ENCODE data around the gene IFNA16. TPM values are rescaled to one million over a fixed set of nuclear protein-coding genes. Genes with fewer than 3 reads are reported as not detected.
"Not testable (repeated sequence)": the region's sequence is repeated elsewhere in the genome, so short reads cannot be mapped to it uniquely, and the experiment has no call there.

Gene IFNA16
- total RNA-seq, result not detected

DNA sequence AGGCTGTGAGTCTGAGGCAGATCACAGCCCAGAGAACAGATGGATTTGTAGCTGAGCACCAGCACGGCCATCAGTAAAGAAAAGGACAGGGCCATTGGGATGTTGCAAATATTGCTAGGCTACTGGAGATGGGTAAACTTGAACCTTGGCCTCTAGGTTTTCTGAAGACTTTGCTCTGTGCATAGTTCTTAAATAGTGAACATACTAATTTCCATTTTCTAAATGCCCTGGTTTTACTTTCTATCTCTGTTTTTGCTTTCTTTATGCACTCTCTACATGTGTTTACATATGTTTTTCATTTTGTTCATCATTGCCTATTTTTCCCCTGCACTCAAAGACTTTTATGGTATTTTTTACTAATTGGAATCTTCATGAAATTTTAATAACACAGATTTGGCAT, at the start of gene IFNA16:
Gene IFNA16, minus strand, starts transcription at position 101 of the 400 bp plus-strand sequence. Its CDS starts 6 bp downstream, at position 95.
- H3K9me3 Mint-ChIP-seq; CTCF ChIA-PET; H3K4me1 Mint-ChIP-seq; H3K27ac Mint-ChIP-seq; DNase-seq; H3K36me3 Mint-ChIP-seq (ENCODE audit: low read depth); H3K4me3 Mint-ChIP-seq; POLR2A ChIA-PET: not testable (repeated sequence)
- H3K27me3 Mint-ChIP-seq, result peaks cover 40% of the 10 kb centered on the region

DNA sequence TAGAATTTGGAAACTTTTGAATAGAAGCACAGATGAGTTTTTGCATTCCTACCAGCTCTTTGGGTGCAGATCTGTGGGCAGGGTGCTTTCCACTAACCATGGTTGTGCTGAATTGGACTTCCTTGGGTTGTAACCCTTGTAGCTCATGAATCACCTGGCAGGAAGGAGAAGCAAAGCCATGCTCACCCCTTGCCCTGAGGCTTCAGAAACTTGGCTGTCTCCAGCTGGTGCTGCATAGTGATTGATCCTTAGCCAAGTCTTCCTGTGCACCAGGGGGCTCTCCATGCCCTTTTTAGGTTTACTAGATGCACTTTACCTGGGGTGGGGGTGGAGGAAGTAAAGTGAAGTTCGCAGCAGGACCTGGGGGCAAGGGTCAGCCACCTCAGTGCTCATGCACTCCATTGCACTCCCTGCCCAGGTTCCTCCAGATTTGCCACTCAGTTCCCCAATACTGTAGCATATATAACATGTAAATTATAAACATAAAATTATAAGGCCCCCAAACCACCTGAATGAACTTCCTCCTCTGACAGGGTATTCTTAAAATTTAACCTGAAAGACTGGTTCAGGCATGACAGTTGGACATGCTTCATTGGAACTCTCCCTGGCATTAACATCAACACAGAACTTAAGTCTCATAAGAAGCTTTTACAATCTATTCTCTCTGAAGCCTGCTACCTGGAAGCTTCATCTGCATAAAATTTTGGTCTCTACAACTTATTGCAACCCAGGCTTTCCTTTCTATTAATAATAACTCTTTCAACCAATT, 48.5 kb upstream of the IFNA16 start:
- Mint-ChIP-seq H3K4me1 (no peaks in the 10 kb centered on the region), H3K4me3 (no peak overlapping the region), H3K27ac (no peak overlapping the region), H3K36me3 (ENCODE audit: low read depth) (no peaks in the 10 kb centered on the region), H3K27me3 (peaks cover 26% of the 10 kb centered on the region), H3K9me3 (no peaks in the 10 kb centered on the region)
- ChIA-PET CTCF (no interaction called here), POLR2A (no interaction called here)
- DNase-seq, result no peak

GRCh38 chr9:21255538-21256212, 38.6 kb upstream of the IFNA16 start:
- ChIA-PET CTCF (no interaction called here), POLR2A (no interaction called here)
- Mint-ChIP-seq H3K27me3 (peaks cover 34% of the 10 kb centered on the region), H3K4me3 (no peak overlapping the region), H3K27ac (no peak overlapping the region), H3K36me3 (ENCODE audit: low read depth) (no peaks in the 10 kb centered on the region), H3K4me1 (peaks cover 4% of the 10 kb centered on the region), H3K9me3 (no peaks in the 10 kb centered on the region)
- DNase-seq, result no peak

DNA sequence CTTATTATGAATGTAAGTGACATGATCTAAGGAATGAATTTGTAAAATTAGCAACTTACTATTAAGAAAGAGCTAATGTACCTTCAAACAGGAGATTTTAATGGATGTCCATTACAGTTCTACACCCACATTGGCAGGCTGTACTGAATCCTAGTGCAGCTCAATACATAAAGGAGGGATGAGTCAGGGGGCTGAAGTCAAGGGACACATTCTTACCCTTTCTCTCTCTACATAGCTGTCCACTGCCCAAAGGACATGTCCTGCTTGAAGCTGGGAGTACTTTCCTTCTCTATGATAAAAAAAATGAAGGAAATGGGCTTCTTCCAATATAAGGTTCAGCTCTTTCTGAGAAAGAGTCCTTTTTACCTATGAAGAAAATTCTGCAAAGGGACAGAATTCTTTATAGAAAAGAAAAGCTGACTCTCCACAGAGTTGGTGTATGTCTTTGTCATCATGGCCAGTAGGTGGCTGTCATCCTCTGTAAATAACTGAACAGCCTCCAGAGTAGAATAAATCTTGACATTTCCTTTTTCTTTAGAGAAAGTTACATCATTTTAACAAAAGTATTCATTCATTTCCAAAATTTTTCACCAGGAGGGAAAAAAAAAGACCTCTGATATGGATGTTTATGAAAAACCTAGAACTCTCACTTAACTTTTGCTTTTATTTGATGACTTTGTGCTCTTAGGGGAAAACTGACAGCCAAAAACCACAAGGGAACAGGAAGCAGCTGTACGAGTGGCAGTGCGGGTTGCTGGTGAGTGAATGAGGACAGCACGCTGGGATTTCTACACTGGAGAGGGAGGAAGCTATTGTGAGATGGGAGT, 35.8 kb upstream of the IFNA16 start:
- CTCF ChIA-PET, result interaction anchor here (0.8 to 1.7 kb wide), 8 partner anchors 10 to 306 kb away, joined by 3 to 6 read pairs (median 4); no protein-coding TSS in a partner anchor
- Mint-ChIP-seq H3K27me3 (peaks cover 44% of the 10 kb centered on the region), H3K27ac (no peak overlapping the region), H3K36me3 (ENCODE audit: low read depth) (no peaks in the 10 kb centered on the region), H3K9me3 (no peaks in the 10 kb centered on the region), H3K4me3 (no peak overlapping the region), H3K4me1 (peaks cover 4% of the 10 kb centered on the region)
- DNase-seq, result no peak
- POLR2A ChIA-PET, result no interaction called here

DNA sequence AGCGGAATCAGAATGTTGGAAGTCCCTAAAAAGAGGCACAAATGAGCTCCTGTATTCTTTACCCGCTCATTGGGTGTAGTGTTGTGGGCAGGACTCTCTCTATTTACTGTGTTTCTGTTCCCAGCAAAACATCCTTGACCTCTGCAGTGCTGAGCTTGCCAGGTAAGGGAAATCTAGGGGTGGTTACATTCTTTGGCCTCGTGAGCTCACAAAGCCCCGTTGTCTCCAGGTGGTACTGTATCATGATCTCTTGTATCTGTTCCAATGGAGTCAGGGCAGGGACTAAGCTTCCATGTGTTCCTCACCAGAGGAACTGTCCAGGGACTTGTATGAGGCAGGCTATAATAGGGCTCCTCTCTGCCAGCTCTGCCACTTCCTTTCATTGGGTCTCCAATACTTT, 34.5 kb upstream of the IFNA16 start:
- H3K27ac Mint-ChIP-seq, result no peak overlapping the region
- H3K36me3 Mint-ChIP-seq (ENCODE audit: low read depth), result no peaks in the 10 kb centered on the region
- peaks cover 4% of the 10 kb centered on the region for H3K4me1 Mint-ChIP-seq
- peaks cover 44% of the 10 kb centered on the region for H3K27me3 Mint-ChIP-seq
- CTCF ChIA-PET, result interaction anchor here (0.9 to 1.7 kb wide), 5 partner anchors 9 to 393 kb away, joined by 3 to 6 read pairs (median 5); no protein-coding TSS in a partner anchor
- POLR2A ChIA-PET, result no interaction called here
- no peak overlapping the region for H3K4me3 Mint-ChIP-seq
- DNase-seq, result no peak
- H3K9me3 Mint-ChIP-seq, result no peaks in the 10 kb centered on the region

GRCh38 chr9:21251190-21251589, 34.1 kb upstream of the IFNA16 start:
- H3K4me1 Mint-ChIP-seq, result peaks cover 4% of the 10 kb centered on the region
- H3K27me3 Mint-ChIP-seq, result peaks cover 41% of the 10 kb centered on the region
- CTCF ChIA-PET, result interaction anchor here (1.0 to 1.7 kb wide), 4 partner anchors 15 to 183 kb away, joined by 3 to 5 read pairs (median 4); no protein-coding TSS in a partner anchor

GRCh38 chr9:21244836-21245235, 27.7 kb upstream of the IFNA16 start:
- no peak for DNase-seq
- ChIA-PET CTCF (no interaction called here), POLR2A (no interaction called here)
- Mint-ChIP-seq H3K36me3 (ENCODE audit: low read depth) (no peaks in the 10 kb centered on the region), H3K9me3 (no peaks in the 10 kb centered on the region), H3K4me1 (peaks cover 3% of the 10 kb centered on the region), H3K27ac (no peak overlapping the region), H3K4me3 (no peak overlapping the region), H3K27me3 (peaks cover 28% of the 10 kb centered on the region)

More at GRCh38 chr9:21251190-21251589, 34.1 kb upstream of the IFNA16 start:
- Mint-ChIP-seq H3K4me3 (no peak overlapping the region), H3K36me3 (ENCODE audit: low read depth) (no peaks in the 10 kb centered on the region), H3K27ac (no peak overlapping the region), H3K9me3 (no peaks in the 10 kb centered on the region)
- POLR2A ChIA-PET, result no interaction called here
- DNase-seq, result no peak

DNA sequence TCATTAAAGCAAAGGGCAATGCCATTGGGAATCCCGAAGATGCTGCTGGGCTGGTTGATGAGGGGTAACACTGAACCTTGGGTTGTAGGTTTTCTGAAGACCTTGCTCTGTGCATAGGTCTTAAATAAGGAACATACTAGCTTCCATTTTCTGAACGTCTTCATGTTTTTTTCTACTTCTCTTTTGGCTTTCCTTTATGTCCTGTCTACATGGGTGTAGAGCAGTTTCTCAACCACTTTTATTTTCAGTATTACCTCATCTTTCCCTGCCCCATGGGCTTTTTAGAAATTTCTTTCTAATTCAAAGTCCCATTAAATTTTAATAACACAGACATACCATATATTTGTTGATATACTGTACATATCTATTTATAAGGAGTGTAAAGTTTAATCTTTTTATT, 22.8 kb upstream of the IFNA16 start, which contains the start of gene IFNA14:
Gene IFNA14, minus strand, starts transcription at position 95 of the 400 bp plus-strand sequence. Its CDS starts 70 bp downstream, at position 25.
- Mint-ChIP-seq H3K27ac (no peak within 1 kb of the TSS), H3K27me3 (peaks cover 49% of the 10 kb centered on the region), H3K4me3 (no peak within 1 kb of the TSS), H3K4me1 (peaks cover 9% of the 10 kb centered on the region), H3K9me3 (no peaks in the 10 kb centered on the region), H3K36me3 (ENCODE audit: low read depth) (no peaks in the 10 kb centered on the region)
- DNase-seq, result no peak
- POLR2A ChIA-PET, result no interaction called here
- CTCF ChIA-PET, result interaction anchor here (1.3 kb wide), 1 partner anchor 9 kb away, joined by 3 read pairs; no protein-coding TSS in a partner anchor

- H3K27ac Mint-ChIP-seq; H3K4me3 Mint-ChIP-seq; H3K36me3 Mint-ChIP-seq (ENCODE audit: low read depth); DNase-seq; H3K4me1 Mint-ChIP-seq; POLR2A ChIA-PET; H3K9me3 Mint-ChIP-seq: not testable (repeated sequence)
- peaks cover 29% of the 10 kb centered on the region for H3K27me3 Mint-ChIP-seq
- CTCF ChIA-PET, result interaction anchor here (0.7 to 2.0 kb wide), 10 partner anchors 13 to 220 kb away, joined by 3 to 9 read pairs (median 4); no protein-coding TSS in a partner anchor
Measured at GRCh38 chr9:21236360-21236714, 19.2 kb upstream of the IFNA16 start.

DNA sequence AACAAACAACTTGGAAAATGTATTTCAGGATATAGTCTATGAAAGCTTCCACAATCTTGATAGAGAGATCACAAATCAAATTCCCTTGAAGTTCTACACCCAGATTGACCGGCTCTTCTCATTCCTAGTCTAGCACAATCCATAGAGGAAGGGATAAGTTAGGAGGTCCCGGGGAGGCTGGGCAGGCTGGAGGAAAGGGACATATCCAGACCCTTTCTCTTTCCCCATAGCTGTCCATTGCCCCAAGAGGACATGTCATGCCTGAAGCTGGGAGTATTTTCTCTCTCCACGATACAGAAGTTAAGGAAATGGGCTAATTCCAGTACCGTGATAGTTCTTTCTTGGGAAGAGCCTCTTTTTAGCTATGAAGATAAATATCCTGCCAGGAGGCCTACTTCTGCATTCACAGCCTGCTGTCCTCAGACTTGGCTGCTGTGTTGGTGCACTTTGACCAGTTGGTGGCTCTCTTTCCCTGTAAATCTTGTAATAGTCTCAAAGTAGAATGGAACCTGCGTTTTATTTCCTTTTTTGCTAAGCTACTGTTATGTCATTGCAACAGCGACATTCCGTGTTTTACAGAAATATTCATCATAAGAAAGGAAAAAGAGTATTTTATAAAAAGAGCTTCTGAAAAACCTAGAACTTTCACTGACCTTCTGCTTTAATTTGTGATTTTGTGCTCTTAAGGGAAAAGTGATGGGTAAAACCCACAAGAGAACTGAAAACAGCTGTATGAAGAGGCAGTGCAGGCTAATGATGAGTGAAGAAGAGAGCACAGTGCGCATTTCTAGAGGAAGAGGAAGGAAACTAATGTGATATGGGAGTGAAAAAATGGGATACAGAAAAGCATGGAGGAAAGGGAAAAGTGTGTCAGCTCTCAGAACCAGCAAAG, 18.6 kb upstream of the IFNA16 start:
- H3K27ac Mint-ChIP-seq; POLR2A ChIA-PET; H3K4me1 Mint-ChIP-seq; DNase-seq; H3K9me3 Mint-ChIP-seq; H3K36me3 Mint-ChIP-seq (ENCODE audit: low read depth); H3K4me3 Mint-ChIP-seq: not testable (repeated sequence)
- CTCF ChIA-PET, result interaction anchor here (0.6 to 2.0 kb wide), 13 partner anchors 14 to 553 kb away, joined by 3 to 9 read pairs (median 4); no protein-coding TSS in a partner anchor
- peaks cover 26% of the 10 kb centered on the region for H3K27me3 Mint-ChIP-seq

DNA sequence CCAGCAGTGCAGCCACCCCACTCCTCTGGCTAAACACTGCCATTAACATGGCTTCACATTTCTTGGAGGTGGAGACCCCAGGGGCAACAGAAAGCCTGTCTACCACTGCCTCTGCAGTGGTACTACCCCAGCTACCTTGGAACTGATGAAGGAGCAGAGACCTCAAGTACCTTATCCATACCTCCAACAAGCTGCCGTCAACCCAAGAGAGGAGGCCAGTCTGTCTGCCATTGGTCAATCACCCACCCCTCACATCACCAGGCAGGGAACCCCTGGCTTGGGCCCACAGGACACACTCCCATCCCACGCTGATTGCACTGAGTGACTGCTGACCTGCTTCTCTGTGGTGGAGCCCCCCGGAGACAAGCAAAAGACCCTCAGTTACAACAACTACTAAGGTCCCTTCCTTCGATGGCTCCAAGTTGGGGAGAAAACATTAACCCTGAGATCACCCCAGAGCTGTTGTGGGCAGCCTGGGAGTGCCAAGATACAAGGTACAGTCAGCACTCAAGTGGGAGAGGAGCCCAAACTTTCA, 17.1 kb upstream of the IFNA16 start:
- peaks cover 22% of the 10 kb centered on the region for H3K27me3 Mint-ChIP-seq
- H3K27ac Mint-ChIP-seq, result no peak overlapping the region
- ChIA-PET CTCF (interaction anchor here (1.7 to 2.0 kb wide), 3 partner anchors 19 to 162 kb away, joined by 3 to 9 read pairs (median 3); no protein-coding TSS in a partner anchor), POLR2A (no interaction called here)
- DNase-seq, result no peak
- no peaks in the 10 kb centered on the region for H3K36me3 Mint-ChIP-seq (ENCODE audit: low read depth)
- H3K4me3 Mint-ChIP-seq, result no peak overlapping the region
- H3K9me3 Mint-ChIP-seq, result no peaks in the 10 kb centered on the region
- H3K4me1 Mint-ChIP-seq, result peaks cover 5% of the 10 kb centered on the region

DNA sequence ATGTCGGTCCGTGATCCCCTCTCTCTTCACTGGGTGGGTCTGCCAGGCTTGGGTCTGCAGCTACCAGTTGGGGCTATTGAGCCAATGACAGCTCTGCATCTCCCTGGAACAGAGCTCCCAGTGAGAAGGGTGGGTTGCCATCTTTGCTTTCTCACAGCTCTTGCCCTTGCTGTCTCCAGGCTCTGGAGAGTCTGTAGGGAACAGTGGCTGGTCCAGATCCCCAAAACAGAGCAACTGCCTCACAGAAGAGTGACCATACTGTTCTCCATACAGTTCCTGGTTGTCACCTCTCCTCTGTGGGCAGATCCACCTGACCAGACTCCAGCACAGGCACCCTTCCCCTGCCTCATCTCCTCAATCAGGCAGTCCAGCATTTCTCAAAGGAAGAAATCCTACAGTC, 16.1 kb upstream of the IFNA16 start:
- CTCF ChIA-PET, result no interaction called here
- no peak overlapping the region for H3K27ac Mint-ChIP-seq
- H3K4me1 Mint-ChIP-seq, result peaks cover 5% of the 10 kb centered on the region

More for the DNA sequence above, 16.1 kb upstream of the IFNA16 start:
- H3K36me3 Mint-ChIP-seq (ENCODE audit: low read depth), result no peaks in the 10 kb centered on the region
- H3K9me3 Mint-ChIP-seq, result no peaks in the 10 kb centered on the region
- peaks cover 17% of the 10 kb centered on the region for H3K27me3 Mint-ChIP-seq
- POLR2A ChIA-PET, result no interaction called here
- no peak overlapping the region for H3K4me3 Mint-ChIP-seq
- no peak for DNase-seq

Measured in activated CD4-positive, alpha-beta memory T cell treated with anti-CD3 and anti-CD28 coated beads, Interleukin-2, amount 10 ng/mL, durations not matched to agents 7 days and 5 days (primary cell).